Stimulated activated CD4-positive, alpha-beta T cell treated with anti-CD3 and anti-CD28 coated beads, Interleukin-4, amount 100 ng/mL, for 1 hour (primary cell): ENCODE measurements around the gene UQCC2.
A peak's percentile ranks its signal among the peaks of the same experiment; 100 is the strongest.

ENCODE experiments used
- DNase-seq: peaks from one replicate; pipeline ENCODE4 v3.0.0-alpha.2; 2020

UQCC2 gene

GRCh38 chr6:33671744-33672072, 39.8 kb downstream of the UQCC2 start:
- no peak for DNase-seq

GRCh38 chr6:33670971-33671743, 40.3 kb downstream of the UQCC2 start:
- no peak for DNase-seq

- no peak for DNase-seq
These were observed 41.3 kb downstream of the UQCC2 start for GRCh38 chr6:33670086-33670660.

GRCh38 chr6:33668914-33669313, 42.6 kb downstream of the UQCC2 start:
- peak; percentile 58 for DNase-seq

GRCh38 chr6:33668328-33668727, 43.2 kb downstream of the UQCC2 start:
- DNase-seq: no peak

- no peak for DNase-seq
These were observed 43.7 kb downstream of the UQCC2 start for GRCh38 chr6:33667776-33668175.

GRCh38 chr6:33667072-33667471, 44.4 kb downstream of the UQCC2 start:
- no peak for DNase-seq

- no peak for DNase-seq
These were observed 45.5 kb downstream of the UQCC2 start for GRCh38 chr6:33665957-33666356.

- DNase-seq: no peak
These were observed 46.9 kb downstream of the UQCC2 start for GRCh38 chr6:33664506-33665057.

GRCh38 chr6:33663727-33664449, 47.6 kb downstream of the UQCC2 start:
- no peak for DNase-seq

- DNase-seq: no peak
These were observed 48.5 kb downstream of the UQCC2 start for GRCh38 chr6:33663028-33663427.

- no peak for DNase-seq
These were observed 49.2 kb downstream of the UQCC2 start for GRCh38 chr6:33662318-33662717.

GRCh38 chr6:33661106-33661838, 50.2 kb downstream of the UQCC2 start:
- DNase-seq: no peak

GRCh38 chr6:33659986-33660385, 51.5 kb downstream of the UQCC2 start:
- DNase-seq: no peak

- DNase-seq: no peak
These were observed 52.4 kb downstream of the UQCC2 start for GRCh38 chr6:33658982-33659689.

- no peak for DNase-seq
These were observed 54.7 kb downstream of the UQCC2 start for GRCh38 chr6:33656844-33657243.

- no peak for DNase-seq
These were observed 56.5 kb downstream of the UQCC2 start for GRCh38 chr6:33654831-33655554.

GRCh38 chr6:33652002-33652401, 59.5 kb downstream of the UQCC2 start:
- DNase-seq: no peak

- DNase-seq: no peak
These were observed 60.1 kb downstream of the UQCC2 start for GRCh38 chr6:33651403-33651802.
